MCF 10A (cell line): ENCODE data around the gene SAMD14. TPM values are rescaled to one million over a fixed set of nuclear protein-coding genes. Genes with fewer than 3 reads are reported as not detected.

Experiments
- BruUV-seq: library from RNA; stranded (reverse); fragments of 400-500 nt; replicated peaks from 2 replicates; lab custom pipeline; 2021; lab: Mats Ljungman, UMichigan
- CTCF ChIA-PET: fragments of 300-600 bp; sonication (Branson Sonifier 250); formaldehyde crosslinking; extraction: SDS; loops from one replicate; lab custom pipeline; 2021; ENCODE audit warnings: antibody characterized with exemption, inconsistent platforms; lab: Yijun Ruan, JAX
- POLR2A ChIA-PET: fragments of 300-600, 350-650 bp; sonication (Branson Sonifier 250); formaldehyde crosslinking; extraction: SDS; loops from one replicate; lab custom pipeline; 2020; ENCODE audit warnings: antibody characterized with exemption, inconsistent platforms; lab: Yijun Ruan, JAX
- DNase-seq: peaks from one replicate; pipeline ENCODE4 v3.0.0-alpha.2; 2018; ENCODE audit not compliant: unreplicated experiment
- H3K27ac Mint-ChIP-seq: one replicate; pipeline ENCODE4 v1.8.0; 2022; ENCODE audit warnings: mild to moderate bottlenecking, low read depth, mixed read lengths; ENCODE audit not compliant: unreplicated experiment
- H3K27me3 Mint-ChIP-seq: one replicate; pipeline ENCODE4 v1.8.0; 2022; ENCODE audit warnings: mixed read lengths; ENCODE audit not compliant: insufficient read depth, unreplicated experiment
- H3K36me3 Mint-ChIP-seq: one replicate; pipeline ENCODE4 v1.8.0; 2022; ENCODE audit warnings: mild to moderate bottlenecking, moderate library complexity, mixed read lengths; ENCODE audit not compliant: insufficient read depth, unreplicated experiment
- H3K4me1 Mint-ChIP-seq: one replicate; pipeline ENCODE4 v1.8.0; 2022; ENCODE audit warnings: mixed read lengths; ENCODE audit not compliant: insufficient read depth, unreplicated experiment
- H3K4me3 Mint-ChIP-seq: one replicate; pipeline ENCODE4 v1.8.0; 2022; ENCODE audit warnings: mild to moderate bottlenecking, moderate library complexity, mixed read lengths; ENCODE audit not compliant: unreplicated experiment
- H3K9me3 Mint-ChIP-seq: one replicate; pipeline ENCODE4 v1.8.0; 2022; ENCODE audit warnings: mixed read lengths; ENCODE audit not compliant: unreplicated experiment
- CTCF ChIP-seq: fragments of 200-600 bp; IDR thresholded peaks from one replicate; pipeline ENCODE4 v1.8.0; 2022; ENCODE audit warnings: antibody characterized with exemption, mild to moderate bottlenecking; ENCODE audit not compliant: unreplicated experiment
- intact Hi-C: fragments of 100-400 bp; cut with micrococcal nuclease; formaldehyde crosslinking; loops from 2 replicates; pipeline ENCODE4 v1.14.1; 2022
- total RNA-seq: library from RNA; stranded (reverse); gene quantifications from 2 replicates; pipeline ENCODE4 v1.2.3, GENCODE V29; 2022

The SAMD14 gene
- total RNA-seq, 1 experiment from 2014 or later = 0.09 TPM

GRCh38 chr17:50133769-50134099 is 3.8 kb upstream of the SAMD14 start:
- no peak for DNase-seq
- Mint-ChIP-seq H3K27me3 (peaks cover 6% of the 10 kb centered on the region), H3K27ac (no peak overlapping the region), H3K4me3 (no peak overlapping the region), H3K36me3 (peaks cover 40% of the 10 kb centered on the region), H3K4me1 (peaks cover 2% of the 10 kb centered on the region), H3K9me3 (no peaks in the 10 kb centered on the region)
- intact Hi-C loops = no loop called here
- no peak for TF ChIP-seq CTCF
- ChIA-PET POLR2A (interaction anchor here (0.7 to 1.5 kb wide), 2 partner anchors 105 to 339 kb away, joined by 3 to 4 read pairs; no protein-coding TSS in a partner anchor), CTCF (no interaction called here)
- BruUV-seq = no TSS peak

- Mint-ChIP-seq H3K9me3 (no peaks in the 10 kb centered on the region), H3K27me3 (peaks cover 12% of the 10 kb centered on the region), H3K4me1 (peaks cover 6% of the 10 kb centered on the region), H3K27ac (no peak overlapping the region), H3K4me3 (no peak overlapping the region), H3K36me3 (peaks cover 35% of the 10 kb centered on the region)
- intact Hi-C loops = no loop called here
- DNase-seq = no peak
- no TSS peak for BruUV-seq
- TF ChIP-seq CTCF = no peak
- CTCF ChIA-PET = interaction anchor here (0.6 to 0.7 kb wide), 3 partner anchors 37 to 67 kb away, joined by 3 to 4 read pairs (median 3); no protein-coding TSS in a partner anchor
- POLR2A ChIA-PET = interaction anchor here (0.6 to 1.5 kb wide), 3 partner anchors 35 to 340 kb away, joined by 3 to 4 read pairs (median 3); no protein-coding TSS in a partner anchor
Observed at GRCh38 chr17:50133028-50133768, 3.2 kb upstream of the SAMD14 start.

- ChIA-PET CTCF (interaction anchor here (0.6 to 0.7 kb wide), 3 partner anchors 20 to 56 kb away, joined by 3 to 4 read pairs (median 3); no protein-coding TSS in a partner anchor), POLR2A (interaction anchor here (1.2 to 1.5 kb wide), 3 partner anchors 23 to 104 kb away, joined by 3 to 4 read pairs (median 3); no protein-coding TSS in a partner anchor)
- no peak for DNase-seq
- TF ChIP-seq CTCF = no peak
- H3K27me3 Mint-ChIP-seq = peaks cover 14% of the 10 kb centered on the region
- intact Hi-C loops = no loop called here
- BruUV-seq = no TSS peak
- no peaks in the 10 kb centered on the region for H3K9me3 Mint-ChIP-seq
- peaks cover 26% of the 10 kb centered on the region for H3K36me3 Mint-ChIP-seq
- H3K4me1 Mint-ChIP-seq = peaks cover 12% of the 10 kb centered on the region
- H3K27ac Mint-ChIP-seq = no peak overlapping the region
- no peak overlapping the region for H3K4me3 Mint-ChIP-seq
Observed at GRCh38 chr17:50132104-50132794, 2.3 kb upstream of the SAMD14 start.
